ENCODE results near the gene AREL1.
"Not testable (repeated sequence)": the region's sequence is repeated elsewhere in the genome, so short reads cannot be mapped to it uniquely, and the experiment has no call there.

Gene AREL1

GRCh38 chr14:74712499-74713394 lies at the start of gene AREL1, which contains the start of gene FCF1:
Gene AREL1, minus strand, starts transcription at chr14:74713080. Its CDS starts 27,465 bp downstream, at chr14:74685615.
Gene FCF1, plus strand, starts transcription at chr14:74713144. Its CDS starts 54 bp downstream, at chr14:74713198.
- peak; percentile 88 for DNase-seq

DNA sequence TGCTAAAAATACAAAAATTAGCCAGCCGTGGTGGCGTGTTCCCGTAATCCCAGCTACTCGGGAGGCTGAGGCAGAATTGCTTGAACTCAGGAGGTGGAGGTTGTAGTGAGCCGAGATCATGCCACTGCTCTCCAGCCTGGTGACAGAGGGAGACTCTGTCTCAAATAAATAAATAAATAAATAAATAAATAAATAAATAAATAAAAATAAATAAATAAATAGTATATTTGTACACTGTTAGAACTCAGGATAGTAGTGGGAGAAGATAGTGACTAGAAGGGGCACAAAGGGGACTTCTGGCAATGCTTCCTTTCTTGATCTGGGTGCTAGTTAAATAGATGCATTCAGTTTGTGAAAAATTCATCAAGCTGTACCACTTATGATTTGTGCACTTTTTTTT lies 45.6 kb upstream of the AREL1 start:
- DNase-seq, result not testable (repeated sequence)

GRCh38 chr14:74756326-74756725 lies 43.4 kb upstream of the AREL1 start:
- DNase-seq, result no peak

GRCh38 chr14:74754899-74755298 lies 42.0 kb upstream of the AREL1 start:
- no peak for DNase-seq

DNA sequence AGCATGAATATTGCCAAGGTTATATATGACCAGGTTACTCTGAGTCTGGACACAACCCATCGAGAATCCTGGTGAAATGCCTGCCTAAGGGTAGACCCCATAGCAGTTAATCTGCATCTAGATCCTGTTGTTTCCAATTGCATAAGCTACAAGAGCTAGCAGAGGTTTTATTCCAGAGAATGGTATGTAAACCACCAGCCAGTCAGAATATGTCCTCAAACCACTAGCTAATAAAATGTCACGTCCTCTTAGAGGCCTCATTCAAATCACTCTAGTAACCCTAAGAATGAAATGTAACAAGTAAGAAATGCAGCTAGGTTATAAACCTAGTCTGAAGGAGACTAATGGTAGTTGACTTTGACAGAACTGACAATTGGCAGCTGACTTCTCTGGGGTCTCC lies 41.3 kb upstream of the AREL1 start:
- no peak for DNase-seq

DNA sequence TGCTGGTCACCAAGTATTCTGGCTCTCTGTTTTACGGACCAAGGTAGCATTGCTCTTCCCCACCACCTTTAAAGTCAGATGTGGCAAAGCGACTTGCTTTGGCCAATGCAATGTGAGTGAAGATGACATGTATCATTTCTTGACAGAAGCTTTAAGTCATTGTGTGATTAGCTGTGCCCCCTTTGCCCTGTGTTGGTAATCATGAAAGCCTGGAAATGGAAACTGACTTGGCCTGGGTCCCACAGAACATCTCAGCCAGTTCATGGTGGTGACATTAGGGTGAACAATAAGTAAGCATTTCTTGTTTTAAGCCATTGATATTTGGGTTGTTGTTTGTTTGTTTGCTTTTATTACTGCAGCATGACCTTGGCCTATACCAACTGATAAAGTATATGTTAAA lies 34.4 kb upstream of the AREL1 start:
- no peak for DNase-seq

DNA sequence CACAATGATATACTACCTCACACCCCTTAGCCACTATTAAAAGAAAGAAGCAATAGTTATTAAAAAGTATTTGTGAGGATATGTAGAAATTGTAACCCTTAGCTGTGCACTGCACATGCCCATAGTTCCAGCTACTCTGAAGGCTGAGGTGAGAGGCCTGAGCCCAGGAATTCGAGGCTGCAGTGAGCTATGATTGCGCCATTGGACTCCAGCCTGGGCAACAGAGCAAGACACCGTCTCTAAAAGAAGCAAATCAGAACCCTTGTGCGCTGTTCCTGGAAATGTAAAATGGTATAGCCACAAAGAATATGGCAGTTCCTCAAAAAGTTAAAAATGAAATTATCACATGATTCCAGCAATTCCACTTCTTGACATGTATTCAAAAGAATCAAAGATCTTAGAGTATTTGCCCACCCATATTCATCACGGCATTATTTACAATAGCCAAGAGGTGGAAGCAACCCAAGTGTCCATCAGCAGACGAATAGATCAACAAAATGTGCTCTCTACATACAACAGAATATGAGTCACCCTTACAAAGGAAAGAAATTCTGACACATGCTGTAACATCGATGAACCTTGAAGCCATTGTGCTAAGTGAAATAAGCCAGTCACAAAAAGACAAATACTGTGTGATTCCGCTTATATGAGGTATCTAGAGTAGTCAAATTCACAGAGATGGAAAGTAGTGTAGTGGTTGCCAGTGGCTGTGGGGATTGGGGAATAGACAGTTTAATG lies 26.6 kb upstream of the AREL1 start:
- DNase-seq, result no peak

DNA sequence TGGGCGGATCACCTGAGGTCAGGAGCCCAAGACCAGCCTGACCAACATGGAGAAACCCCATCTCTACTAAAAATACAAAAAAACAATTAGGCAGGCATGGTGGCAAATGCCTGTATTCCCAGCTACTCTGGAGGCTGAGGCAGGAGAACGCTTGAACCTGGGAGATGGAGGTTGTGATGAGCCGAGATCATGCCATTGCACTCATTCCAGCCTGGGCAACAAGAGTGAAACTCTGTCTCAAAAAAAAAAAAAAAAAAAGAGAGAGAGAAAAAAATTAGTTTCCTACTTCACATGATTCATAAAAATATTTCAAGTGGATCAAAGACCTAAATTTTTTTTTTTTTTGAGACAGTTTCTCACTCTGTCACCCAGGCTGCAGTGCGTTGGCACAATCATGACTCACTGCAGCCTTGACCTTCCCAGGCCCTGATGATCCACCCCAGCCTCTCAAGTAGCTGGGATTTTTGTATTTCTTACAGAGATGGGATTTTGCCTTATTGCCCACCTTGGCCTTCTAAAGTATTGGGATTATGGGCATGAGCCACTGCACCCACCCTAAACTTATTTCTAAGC lies 25.0 kb upstream of the AREL1 start:
- DNase-seq, result no peak

DNA sequence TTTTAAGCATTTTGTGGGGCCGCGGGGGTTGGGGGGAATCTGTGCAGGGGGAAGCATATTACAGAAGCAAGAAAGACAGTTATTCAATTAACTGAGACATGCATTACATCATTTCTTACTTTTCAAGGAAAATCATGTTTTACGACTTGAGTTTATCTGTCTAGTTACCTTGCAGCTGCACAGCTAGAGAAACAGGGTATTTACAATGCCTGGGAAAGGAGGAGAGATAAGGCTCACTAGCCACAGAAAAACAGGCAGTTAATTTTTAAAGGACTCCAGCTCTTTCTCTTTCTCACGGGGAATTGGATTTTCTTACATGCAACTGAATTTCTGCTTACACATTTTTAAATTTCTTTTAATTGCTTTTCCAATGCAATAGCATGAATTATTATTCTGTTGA lies 22.2 kb upstream of the AREL1 start:
- DNase-seq, result no peak

DNA sequence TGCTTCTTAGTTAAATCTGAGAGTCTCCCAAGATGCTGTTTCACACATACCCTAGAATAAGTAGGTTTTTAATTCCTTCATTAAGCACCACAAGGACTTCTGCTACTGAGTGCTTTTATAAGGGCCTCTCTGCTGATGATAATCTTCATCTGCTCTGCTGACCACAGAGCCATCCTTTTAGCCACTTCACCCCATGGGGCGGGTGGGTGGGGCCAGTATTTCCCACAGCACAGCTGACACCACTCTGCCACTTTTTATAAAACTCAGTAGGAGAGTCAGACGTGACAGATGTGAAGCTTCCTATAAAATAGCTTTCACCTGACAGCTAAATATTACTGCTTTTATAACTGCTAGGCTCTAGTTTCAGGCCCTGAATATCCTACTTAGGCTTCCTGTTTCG lies 20.3 kb upstream of the AREL1 start:
- no peak for DNase-seq

DNA sequence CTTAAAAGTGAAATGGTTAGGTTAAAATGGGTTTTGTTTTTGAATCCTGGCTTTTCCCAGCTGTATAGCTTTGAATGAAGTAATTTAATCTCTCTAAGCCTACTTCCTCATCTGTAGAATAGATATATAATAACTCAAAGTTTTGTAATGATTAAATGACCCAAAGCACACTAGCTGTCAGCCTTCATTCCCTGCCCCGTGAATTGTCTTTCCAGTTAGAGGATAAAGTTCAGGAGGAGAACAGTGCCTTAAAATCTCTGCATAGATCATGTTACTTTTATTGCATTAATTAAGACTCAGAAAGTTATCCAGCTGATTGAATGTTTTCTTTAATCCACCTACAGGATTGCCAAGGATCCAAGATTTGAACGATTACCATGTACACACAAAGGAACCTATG lies 19.5 kb upstream of the AREL1 start:
- no peak for DNase-seq

DNA sequence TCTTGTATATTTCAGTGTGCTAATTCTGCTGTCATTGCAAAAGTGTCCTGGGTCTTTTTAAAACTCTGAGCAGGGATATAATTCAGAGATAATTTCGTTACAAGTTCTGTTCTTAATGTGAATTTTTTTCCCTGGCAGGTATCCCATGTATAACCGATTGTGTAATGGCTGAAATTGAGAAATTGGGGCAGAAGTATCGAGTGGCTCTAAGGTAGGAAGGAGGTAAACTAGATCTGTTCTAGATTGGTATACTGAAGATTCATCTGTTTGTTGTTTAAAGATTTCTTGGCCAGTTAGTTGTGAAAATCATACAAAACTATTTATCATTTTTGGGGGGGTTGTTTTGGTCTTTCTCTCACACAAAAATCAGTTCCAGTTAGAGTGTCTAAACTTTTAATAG lies 10.3 kb upstream of the AREL1 start:
- DNase-seq, result no peak

GRCh38 chr14:74720526-74720925 lies 7.6 kb upstream of the AREL1 start:
- DNase-seq, result no peak

DNA sequence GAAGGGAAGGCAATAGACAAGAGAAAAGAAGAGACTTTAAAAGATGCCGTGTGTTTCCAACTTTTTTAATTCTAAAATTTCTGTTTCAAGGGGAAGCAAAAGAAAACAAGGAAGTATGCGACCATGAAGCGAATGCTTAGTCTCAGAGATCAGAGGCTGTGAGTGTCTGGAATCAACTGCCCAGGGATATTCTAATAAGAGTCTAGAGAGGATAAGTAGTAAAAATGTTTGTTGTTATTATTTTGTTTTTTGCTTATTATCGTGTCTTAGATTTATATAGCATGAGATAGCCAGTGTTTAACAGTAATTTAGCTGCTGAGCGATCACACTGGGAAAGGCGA lies 485 bp upstream of the AREL1 start:
- DNase-seq, result no peak

GRCh38 chr14:74711651-74712050 lies 1.2 kb downstream of the AREL1 start:
- no peak for DNase-seq

- DNase-seq, result no peak
These were observed 2.4 kb downstream of the AREL1 start for GRCh38 chr14:74710480-74710879.

DNA sequence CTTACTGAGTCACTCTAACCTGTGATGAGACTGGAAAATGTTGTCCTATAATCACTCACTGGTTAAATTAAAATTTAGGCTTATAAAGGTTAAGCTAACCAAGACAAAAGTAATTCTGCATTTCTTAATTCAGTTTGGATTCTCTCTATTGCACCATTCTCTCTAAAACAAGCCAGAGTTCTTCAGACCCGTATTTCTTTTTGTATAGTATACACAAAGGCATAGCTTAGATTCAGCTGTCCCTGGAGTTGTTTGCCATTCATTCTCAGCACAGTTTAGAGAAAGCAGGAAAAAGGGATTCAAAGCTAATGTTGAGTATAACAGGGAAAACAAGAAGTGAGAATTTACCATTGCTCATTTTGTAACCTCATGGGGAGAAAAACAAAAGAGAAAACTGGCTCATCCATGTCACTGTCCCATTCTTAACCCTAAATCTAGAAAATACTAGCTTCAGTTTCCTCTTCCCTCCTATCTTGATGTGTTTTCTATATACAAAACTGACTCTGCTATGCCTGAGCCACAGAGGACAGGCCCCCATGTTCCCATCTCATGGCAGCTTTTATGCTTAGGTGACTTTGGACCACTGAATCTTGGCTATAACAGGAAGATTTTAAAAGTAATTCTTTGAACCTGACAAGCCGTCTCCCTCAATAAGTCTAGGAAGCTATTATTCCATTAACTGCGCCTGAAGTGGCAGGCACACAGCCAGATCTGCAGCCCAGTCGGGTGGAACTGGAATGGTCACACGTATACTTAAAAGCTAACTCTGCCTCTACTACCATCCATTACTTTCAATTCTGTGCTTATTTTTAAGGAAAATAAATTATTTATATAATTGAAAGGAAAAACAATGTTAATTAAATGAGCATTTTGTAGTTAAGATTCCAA lies 7.0 kb downstream of the AREL1 start:
- DNase-seq, result no peak

DNA sequence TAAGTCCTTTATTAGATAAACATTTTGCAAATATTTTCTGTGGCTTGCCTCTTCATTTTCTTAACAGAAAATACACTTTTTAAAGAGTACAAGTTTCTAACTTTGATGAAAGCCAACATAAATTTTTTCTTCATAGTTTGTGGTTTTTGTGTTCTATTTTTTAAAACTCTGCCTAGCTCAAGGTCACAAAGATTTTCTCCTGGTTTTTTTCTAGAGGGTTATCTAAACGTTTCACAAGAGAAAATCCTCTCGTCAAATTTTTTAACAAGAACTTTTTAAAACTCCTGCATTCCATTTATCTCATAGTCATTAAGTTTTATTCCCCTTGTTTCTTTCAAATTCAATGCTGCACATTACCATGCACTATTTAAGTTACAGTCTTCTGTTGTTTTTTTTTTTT lies 8.2 kb downstream of the AREL1 start:
- DNase-seq, result no peak

DNA sequence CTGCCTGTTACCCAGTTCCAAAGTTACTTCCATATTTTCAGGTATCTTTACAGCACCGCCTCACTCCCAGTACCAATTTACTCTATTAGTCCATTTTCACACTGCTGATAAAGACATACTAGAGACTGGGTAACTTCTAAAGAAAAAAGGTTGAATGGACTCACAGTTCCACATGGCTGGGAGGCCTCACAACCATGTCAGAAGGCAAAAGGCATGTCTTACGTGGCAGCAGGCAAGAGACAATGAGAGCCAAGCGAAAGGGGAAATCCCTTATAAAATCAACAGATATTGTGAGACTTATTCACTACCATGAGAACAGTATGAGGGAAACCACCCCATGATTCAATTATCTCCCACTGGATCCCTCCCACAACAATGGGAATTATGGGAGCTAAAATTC lies 9.8 kb downstream of the AREL1 start:
- no peak for DNase-seq

DNA sequence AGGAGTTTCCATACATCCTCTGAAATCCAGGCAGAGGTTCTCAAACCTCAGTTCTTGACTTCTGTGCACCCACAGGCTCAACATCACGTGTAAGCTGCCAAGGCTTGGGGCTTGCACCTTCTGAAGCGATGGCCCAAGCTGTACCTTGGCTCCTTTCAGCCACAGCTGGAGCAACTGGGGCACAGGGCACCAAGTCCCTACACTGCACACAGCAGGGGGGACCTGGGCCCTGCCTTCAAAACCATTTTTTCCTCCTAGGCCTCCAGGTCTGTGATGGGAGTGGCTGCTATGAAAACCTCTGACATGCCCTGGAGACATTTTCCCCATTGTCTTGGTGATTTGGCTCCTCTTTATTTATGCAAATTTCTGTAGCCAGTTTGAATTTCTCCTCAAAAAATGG lies 10.6 kb downstream of the AREL1 start:
- DNase-seq, result no peak

DNA sequence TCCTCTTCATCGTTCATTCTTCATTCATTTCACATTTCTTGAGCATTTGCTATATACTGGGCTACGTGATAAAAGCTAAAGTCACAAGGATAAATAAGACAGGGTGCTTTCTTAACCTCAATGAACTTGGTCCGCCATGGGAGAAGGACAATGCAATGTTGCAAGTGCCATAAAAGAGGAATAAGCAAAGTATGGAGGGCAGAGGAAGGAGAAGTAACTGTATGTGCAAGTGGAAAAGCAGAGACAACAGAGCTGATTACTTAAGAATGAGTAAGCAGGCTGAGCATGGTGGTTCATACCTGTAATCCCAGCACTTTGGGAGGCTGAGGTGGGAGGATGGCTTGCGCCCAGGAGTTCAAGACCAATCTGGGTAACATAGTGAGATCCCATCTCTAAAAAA lies 14.4 kb downstream of the AREL1 start:
- DNase-seq, result no peak

- DNase-seq, result no peak
These were observed 14.9 kb downstream of the AREL1 start for GRCh38 chr14:74697976-74698375.

- no peak for DNase-seq
These were observed 15.3 kb downstream of the AREL1 start for GRCh38 chr14:74697543-74697942.

Measured in activated CD8-positive, alpha-beta memory T cell treated with anti-CD3 and anti-CD28 coated beads for 24 hours (primary cell).